Hypothalamus (tissue), 51 donors: ENCODE results near the gene EXOSC10.
"Not testable (repeated sequence)": the region's sequence is repeated elsewhere in the genome, so short reads cannot be mapped to it uniquely, and the experiment has no call there.

ENCODE experiments used
- DNase-seq, 51 donors: peaks; one replicate each; lab custom pipeline; 2025; lab: John Stamatoyannopoulos, UW

EXOSC10 gene

DNA sequence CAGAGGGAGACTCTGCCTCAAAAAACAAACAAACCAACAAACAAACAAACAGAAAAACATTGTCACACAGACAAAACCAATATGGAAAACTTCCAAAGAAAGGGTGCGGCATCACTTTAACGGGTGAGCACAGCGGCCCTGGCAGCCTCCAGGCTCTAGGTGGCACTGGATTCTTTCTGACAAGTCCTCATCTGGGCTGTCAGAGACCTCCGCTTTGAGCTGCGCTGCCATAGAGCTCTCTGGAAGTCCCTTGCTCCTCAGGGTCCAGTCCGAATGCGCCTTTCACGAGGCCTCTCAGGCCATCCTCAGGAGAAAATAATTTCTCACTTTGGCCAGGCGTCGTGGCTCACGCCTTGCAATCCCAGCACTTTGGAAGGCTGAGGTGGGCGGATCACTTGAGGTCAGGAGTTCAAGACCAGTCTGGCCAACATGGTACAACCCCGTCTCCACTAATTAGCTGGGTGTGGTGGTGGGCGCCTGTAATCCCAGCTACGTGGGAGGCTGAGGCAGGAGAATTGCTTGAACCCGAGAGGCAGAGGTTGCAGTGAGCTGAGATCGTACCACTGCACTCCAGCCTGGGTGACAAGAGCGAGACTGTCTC, 35.6 kb downstream of the EXOSC10 start:
- DNase-seq: not testable (repeated sequence)

DNA sequence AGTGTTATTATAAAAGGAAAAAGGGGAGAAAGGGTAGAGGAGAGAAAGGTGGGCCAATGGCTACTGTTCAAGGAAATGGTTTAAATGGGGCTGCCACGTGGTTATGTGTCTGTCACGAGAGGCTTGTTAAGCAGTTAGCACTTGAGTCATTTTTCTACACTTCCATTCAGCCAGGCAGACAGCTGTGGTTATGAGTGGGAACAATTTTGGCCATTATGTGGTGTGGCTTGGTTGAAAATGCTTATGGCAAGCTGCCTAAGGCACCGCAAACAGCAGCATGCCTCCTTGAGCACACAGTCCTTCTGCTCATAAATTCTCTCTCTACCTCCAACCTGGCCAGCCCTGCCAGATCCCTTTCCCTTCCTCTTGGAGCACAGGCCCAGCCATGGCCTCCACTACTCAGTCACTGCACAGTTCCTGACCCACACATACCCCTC, 36.7 kb downstream of the EXOSC10 start:
- DNase-seq: peak in 1 of 51 donors; percentile 53

DNA sequence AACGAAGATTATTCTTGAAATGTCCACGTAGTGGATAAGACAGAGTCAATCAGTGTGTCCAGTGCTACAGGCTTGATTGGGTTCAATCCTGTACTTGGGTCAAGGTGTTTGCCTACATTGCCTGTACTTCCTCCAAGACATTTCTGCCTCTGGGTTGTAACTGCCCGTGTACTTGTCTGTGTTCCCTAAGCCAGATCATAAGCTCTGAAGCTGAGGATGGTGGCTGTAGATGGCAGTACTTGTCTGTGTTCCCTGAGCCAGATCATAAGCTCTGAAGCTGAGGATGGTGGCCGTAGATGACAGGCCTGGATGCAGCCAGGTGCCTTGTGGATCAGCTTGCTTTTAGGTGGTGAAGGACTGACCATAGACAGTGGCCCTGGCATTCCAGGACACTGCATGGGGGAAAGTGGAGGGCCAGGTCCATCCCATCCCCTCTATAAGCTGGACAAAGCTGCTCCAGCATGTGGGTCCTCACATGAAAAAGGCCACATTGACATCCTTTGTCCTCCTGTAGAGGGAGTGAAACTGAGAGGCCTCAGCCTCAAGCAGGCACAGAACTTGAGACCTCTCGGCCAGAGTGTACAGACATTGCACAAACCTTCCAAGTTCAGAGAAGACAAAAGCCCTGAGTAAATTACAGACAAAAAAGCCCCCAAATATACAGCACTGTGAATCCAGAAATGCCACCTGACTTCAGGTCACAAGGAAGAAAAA, 37.9 kb downstream of the EXOSC10 start:
- DNase-seq: no peak

DNA sequence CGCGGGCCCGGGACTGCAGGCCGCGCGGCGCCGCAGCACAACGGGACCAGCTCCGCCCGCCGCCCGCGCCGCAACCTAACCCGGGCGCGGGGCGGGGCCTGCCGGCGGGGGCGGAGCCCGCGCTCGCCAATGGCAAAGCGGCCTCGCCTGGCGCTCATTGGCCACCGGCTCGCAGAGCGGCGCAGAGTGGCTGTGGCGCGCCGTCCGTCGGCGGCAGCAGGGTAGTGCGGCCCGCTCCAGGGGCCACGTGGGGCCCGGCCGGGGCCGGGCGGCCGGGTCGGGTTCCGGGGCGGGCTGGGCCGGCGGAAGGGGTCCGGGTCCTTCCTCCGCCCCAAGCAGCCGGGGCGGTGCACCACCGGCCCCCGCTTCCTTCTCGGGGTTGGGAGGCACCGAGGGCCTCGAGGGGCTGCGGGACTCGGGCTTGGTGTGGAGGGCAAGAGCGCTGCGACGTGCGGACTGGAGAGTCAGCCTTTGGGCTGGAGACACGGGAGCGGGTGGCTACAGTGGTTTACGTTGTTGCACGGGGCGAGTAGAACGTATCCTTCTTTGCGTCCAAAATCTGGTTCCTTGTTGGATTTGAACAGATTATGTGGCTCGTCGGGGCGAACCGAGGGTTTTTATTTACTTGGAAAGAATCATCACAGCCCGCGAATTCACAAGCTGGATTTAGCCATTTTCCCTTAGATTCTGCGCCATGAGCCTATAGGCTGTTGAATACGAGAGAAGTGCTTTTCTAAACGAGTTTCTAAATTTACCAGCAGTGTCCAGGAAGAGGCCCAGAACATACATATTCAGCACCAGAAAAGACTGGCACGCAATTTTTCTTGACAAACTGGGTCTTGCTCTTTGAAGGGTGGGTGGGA, 39.5 kb downstream of the EXOSC10 start, which contains the start of gene SRM:
SRM (minus strand) TSS at position 51 of the 863 bp plus-strand sequence. CDS start 75 bp downstream, outside the sequence.
- DNase-seq: peak; percentile 23 to 94 (median 82)

DNA sequence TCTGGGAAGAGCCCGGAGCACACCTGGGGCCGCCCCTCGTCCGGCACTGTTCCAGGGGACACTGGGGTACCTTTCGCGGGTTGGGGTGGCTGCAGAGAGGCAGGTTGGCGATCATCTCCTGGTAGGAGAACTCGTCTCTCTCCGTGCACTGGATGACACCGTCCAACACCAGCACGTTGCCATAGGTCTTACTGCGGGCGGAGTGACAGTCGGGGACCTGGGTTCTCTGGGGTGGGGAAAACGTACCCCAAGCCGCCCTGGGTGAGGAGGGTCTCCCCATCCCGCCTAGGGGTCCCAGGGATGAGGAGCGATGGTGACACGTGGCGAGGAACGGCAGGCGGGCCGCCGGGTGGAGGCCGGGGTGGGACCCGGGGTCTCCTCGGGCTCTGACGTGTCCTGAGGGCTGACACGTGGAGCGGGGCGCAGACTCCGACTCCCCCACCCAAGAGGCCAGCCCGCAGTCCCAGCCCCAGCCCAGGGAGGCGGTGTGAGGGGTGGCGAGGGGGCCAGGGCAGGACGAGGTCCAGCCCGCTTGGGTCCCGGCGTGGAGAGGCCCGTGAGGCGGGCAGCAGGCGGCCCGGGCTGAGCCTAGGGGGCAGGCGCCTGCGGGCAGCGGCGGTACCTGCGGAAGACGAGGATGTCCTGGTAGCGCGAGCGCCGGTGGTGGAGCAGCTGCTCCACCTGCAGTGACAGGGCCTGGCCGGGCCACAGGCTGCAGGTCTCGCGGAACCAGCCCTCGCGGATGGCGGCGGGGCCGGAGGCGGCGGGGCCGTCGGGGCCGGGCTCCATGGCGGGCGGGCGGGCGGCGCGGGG, 40.3 kb downstream of the EXOSC10 start:
- no peak for DNase-seq

DNA sequence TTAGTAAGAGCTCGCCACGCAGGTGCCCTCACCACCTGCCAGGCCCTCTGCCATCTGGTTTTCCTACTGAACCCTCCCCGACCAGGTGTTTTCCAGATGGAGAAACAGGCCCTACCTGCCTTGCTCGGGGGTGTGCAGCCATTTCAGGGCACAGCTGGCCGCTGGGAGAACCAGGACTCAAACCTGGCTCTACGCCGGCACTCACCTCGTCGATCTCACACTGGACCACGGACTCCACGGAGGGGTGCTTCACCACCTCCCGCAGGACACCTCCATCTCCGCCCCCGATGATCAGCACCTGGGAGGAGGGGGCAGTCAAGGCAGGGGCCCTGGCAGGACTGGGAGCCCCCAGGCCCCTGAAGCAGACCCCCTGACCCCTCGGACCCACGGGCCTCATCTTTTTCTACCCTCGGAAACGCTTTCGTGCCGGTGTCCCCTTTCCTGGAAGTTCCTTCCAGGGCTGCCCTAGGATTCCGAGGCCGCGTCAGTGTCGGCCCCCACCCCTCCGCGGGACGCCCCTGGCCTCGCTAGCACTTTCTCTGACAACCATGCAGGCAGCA, 41.0 kb downstream of the EXOSC10 start:
- DNase-seq: no peak

DNA sequence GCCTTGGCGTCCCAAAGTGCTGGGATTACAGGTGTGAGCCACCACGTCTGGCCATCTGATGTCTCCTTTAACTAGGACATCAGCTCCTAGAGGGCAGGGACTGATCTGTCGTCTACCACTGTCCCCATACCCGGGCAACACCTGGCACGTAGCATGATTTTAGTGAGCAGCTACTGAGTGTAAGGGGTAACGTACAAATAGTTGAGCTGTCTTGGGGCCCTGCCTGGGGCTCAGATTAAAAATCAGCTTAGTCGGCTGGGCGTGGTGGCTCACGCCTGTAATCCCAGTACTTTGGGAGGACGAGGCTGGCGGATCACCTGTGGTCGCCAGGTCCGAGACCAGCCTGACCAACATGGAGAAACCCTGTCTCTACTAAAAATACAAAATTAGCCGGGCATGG, 41.6 kb downstream of the EXOSC10 start:
- DNase-seq: no peak

DNA sequence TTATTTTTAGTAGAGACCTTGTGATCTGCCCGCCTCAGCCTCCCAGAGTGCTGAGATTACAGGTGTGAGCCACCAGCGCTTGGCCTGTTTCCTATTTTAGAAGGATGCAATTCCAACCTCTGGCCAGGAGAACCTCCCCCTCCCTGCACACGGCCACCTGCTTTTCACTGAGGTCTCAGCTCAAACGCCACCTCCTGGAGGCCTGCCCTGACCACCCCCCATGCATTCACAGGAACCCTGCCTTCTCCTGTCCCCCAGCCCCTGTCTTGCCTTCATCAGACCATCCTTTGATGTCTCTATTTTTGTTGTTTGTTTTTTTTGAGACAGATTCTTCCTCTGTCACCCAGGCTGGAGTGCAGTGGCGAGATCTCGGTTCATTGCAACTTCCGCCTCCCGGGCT, 42.2 kb downstream of the EXOSC10 start:
- DNase-seq: no peak

DNA sequence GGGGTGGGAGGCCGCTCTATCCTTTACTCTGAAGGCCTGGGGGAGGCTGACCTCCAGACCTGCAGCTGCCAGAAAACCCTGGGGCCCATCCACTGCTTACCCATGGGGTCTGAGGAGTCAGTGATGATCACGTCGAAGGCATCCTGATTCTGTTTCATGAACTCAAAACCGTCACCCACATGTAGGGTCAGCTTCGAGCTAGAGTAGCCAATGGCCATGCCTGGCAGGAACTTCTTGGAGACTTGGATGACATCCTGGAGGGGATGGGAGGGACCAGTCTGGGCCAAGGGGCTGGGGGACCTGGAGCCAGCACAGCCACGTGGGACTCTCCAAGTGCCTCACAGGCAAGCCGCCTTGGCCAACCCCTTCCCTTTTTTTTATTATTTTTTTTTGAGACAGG, 43.2 kb downstream of the EXOSC10 start:
- DNase-seq: no peak

DNA sequence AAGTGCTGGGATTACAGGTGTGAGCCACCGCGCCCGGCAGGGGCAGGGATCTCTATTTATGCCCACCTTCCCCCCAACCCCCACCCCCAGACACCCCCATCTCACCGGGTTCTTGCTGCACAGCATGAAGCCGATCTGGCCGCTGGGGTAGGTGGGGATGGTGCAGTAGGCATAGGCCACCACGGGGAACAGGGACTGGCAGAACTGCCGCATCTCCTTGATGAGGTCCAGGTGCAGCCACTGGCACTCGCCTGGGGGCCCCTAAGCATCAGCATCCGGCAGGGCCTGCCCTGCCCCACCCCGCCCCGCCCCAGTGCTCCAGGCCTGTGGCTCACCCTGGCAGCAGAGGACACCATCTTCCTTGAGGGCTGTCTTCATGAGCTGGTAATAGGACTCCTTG, 44.0 kb downstream of the EXOSC10 start:
- DNase-seq: no peak

DNA sequence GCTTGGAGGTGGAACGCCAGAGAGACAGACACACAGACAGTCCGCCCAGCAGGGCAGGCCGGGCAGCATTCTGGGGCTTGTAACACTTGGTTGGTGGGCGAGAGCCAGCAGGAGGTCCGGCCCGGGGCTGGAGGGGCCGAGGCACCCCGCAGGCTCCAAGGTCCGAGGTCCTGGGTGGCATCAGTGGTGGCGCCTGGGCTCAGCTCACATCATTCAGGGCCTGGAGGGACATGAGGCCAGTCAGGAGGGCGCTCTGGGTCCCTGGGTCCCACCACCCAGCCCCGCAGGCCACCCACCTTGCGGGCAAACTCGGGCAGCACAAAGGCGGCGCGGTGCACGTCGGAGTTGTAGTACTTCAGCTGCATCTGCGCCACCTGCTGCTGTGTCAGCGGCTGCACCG, 45.0 kb downstream of the EXOSC10 start:
- DNase-seq: no peak

DNA sequence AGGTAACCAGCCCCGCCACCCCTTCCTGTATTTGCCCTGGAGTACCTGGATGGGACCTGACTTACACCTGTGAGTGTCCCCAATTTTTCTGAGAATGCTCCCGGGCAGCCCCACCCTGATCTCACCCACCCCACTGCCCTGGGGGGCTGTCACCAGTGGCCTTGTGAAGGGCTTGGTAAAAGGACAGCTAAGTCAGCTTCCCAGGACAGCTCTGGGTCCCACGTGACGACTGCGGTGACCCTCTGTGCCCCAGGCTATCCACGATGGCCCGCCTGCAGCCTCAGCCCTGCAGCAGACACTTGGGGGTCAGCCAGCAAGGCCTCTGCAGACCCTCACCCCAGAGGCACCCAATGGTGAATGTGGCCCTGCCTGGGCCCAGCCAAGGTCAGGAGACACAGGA, 45.5 kb downstream of the EXOSC10 start:
- DNase-seq: no peak

DNA sequence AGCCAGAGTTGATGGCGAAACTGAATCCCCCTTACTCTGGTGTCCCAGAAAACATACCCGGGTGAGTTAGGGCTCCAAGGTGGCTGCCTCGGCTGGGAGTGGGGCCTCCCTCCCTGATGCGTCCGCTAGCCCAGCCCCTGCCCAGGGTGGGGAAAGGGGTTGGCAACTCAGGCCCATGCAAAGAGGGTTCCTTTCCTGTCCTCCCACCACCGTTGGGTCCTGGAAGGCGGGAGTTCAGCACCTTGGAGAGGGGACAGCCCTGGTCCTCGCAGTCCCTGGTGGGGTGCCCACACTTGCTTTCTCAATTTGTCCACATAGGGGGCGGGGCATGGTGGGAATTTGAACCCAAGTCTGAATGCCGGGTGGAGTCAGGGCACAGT, 45.9 kb downstream of the EXOSC10 start:
- DNase-seq: no peak

DNA sequence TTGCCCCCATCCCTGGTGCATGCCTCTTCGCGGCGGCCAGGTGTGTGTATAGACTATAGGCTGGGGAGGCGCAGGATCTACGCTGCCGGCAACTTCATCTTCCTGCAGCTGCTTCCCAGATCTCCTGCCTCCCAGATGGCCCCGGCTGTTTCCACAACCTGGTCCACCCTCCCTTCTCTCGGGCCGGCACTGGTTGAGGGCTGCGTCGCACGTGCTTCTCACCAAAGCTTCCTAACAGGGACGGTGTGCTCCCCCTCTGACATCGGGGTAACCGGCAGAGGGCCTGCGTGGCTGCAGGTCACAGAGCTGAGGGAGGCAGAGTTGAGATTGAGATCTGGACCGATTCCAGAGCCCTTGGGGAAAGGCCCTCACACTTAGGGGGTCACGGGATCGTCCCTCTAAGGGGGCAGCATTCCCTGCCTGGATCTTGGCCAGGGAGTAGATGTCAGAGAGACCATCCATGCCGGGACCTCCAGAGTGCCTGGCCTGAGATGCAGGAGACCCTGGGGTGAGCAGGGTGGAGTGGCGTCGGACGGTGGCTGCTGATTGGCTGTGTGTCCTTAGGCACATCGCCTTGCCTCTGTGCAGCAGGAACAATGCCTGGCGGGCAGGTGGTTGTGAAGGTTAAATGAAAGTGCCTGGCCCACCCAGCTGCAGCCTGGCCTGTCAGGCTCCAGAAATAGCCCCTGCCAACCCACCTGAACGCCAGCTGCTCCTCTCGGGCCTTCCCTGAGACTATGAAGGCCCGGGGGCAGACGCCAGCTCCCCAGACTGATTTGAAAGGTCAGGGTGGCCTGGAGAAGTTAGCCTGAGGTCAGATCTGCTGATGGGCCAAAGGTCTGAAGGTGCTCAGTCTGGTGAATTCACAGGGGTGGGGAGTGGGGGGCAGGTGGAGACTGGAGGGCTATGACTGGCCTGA, 46.6 kb downstream of the EXOSC10 start:
- DNase-seq: no peak

DNA sequence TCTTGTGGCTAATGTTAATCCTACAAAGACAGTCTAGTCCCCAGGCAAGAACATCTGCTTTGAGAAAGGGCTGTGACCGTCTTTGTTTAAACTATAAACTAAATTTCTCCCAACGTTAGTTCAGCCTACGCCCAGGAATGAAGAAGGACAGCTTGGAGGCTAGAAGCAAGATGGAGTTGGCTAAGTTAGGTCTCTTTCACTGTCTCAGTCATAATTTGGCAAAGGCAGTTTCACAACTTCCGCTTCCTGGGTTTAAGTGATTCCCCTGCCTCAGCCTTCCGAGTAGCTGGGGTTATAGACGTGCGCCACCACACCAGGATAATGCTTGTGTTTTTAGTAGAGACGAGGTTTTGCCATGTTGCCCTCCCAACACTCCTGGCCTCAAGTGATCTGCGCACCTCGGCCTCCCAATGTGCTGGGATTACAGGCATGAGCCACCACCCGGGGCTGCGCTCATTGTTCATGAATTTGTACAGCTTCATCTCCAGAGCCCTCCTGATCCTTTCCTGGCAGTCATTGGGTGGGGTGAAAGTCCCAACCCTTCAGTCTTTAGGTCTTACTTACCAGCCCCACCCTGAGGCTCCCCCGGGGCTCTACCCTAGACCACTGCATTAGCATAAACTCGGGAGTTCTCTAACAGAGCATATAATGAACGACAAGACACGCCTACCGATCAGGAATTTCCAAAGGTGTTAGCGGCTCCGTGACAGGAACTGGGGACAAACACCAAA, 47.7 kb downstream of the EXOSC10 start:
- no peak for DNase-seq

DNA sequence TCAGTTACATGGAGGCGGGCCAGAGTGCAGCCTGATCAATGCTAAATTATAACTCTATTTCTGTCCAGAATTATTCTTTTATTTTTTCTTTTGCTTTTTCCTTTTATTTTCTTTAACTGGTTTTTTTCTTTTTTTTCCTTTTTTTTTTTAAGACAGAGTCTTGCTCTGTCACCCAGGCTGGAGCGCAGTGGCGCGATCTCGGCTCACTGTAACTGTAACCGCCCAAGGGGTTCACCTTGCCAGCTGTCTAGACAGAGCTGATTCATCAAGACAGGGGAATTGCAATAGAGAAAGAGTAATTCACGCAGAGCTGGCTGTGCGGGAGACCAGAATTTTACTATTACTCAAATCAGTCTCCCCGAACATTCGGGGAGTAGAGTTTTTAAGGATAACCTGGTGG, 48.5 kb downstream of the EXOSC10 start:
- DNase-seq: not testable (repeated sequence)

DNA sequence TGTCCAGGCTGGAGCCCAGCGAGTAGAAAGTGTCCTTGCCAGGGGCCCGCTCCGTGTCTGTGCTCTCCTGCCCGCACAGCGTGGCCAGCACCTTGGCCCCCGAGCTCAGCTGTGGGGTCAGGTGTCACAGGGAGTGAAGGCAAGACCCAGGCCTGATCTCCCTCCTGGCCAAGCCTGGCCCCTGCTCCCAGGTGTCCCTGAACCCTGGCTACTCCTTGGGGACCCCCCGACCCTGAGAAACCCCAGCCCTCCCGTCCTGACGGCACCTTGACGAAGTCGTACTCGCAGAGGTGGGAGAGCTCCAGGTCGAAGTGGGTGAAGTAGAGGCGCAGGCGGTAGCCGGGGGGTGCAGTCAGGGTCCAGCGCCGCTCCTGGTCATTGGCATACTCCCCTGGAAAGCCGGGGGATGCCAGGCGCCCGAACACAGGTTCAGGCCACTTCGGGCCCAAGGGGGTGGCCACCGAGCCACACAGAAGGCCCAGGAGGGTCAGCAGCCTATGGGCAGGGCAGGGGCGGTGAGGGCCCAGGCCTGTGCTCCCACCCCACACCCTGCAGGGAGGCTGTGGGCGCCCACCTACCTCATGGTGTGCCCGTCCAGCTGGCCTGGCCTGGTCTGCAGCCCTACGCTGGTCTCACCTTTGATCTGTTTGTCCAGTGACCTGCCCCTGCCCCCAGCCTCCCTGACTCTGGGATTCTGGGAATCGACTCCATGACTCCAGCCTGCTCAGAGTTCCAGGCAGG, 52.9 kb downstream of the EXOSC10 start, which contains the start of gene MASP2:
MASP2 (minus strand) TSS at position 615 of the 741 bp plus-strand sequence; CDS start at position 583, 32 bp downstream.
- no peak for DNase-seq

DNA sequence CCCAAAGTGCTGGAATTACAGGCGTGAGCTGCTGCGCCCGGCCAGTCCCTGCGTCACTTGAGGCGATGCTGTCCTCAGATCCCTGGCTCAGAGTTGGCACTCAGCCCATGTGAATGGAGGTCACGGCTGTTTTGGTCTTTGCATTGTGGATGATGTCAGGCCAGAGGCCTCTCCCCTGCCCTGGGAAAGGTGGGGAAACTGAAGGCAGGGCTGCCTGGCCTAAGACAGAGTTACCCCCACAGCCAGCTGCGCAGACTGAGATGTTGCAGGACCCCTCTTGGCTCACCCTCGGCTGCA, 53.5 kb downstream of the EXOSC10 start:
- no peak for DNase-seq
